Neural progenitor cell (in vitro differentiated cells): ENCODE data around the gene FAM83B. TPM values are rescaled to one million over a fixed set of nuclear protein-coding genes. Genes with fewer than 3 reads are reported as not detected.

Source experiments
- DNase-seq: peaks from one replicate; pipeline ENCODE4 v3.0.0-alpha.2; 2016; ENCODE audit warnings: low spot score
- H2AFZ ChIP-seq: fragments of 200-600 bp; sonication (generic); replicated peaks from 2 replicates; pipeline ENCODE4 v1.6.1; 2016; ENCODE audit warnings: antibody characterized with exemption
- H3F3A ChIP-seq: fragments of 200-600 bp; sonication (generic); 2 replicates; pipeline ENCODE4 v1.6.1; 2016; ENCODE audit warnings: antibody characterized with exemption, low read depth
- H3K27ac ChIP-seq: fragments of 200-600 bp; sonication (generic); 2 replicates; pipeline ENCODE4 v1.5.1; 2016; ENCODE audit warnings: mild to moderate bottlenecking
- H3K27me3 ChIP-seq: fragments of 200-600 bp; sonication (generic); 2 replicates; pipeline ENCODE4 v1.6.1; 2016; ENCODE audit warnings: mild to moderate bottlenecking, moderate library complexity
- H3K36me3 ChIP-seq: fragments of 200-600 bp; sonication (generic); 2 replicates; pipeline ENCODE4 v1.5.1; 2016
- H3K4me1 ChIP-seq: fragments of 200-600 bp; sonication (generic); 2 replicates; pipeline ENCODE4 v1.6.1; 2016; ENCODE audit warnings: mixed run types
- H3K4me2 ChIP-seq: fragments of 200-600 bp; sonication (generic); 2 replicates; pipeline ENCODE4 v1.6.1; 2016
- H3K4me3 ChIP-seq: fragments of 200-600 bp; sonication (generic); 2 replicates; pipeline ENCODE4 v1.5.1; 2016
- H3K79me2 ChIP-seq: fragments of 200-600 bp; sonication (generic); 2 replicates; pipeline ENCODE4 v1.6.1; 2016; ENCODE audit warnings: low read depth
- H3K9ac ChIP-seq: fragments of 200-600 bp; sonication (generic); 2 replicates; pipeline ENCODE4 v1.6.1; 2016
- H3K9me3 ChIP-seq: fragments of 200-600 bp; sonication (generic); 2 replicates; pipeline ENCODE4 v1.5.1; 2016; ENCODE audit warnings: low read depth
- H4K20me1 ChIP-seq: fragments of 200-600 bp; sonication (generic); 2 replicates; pipeline ENCODE4 v1.6.1; 2016; ENCODE audit warnings: low read depth
- H3K27ac Mint-ChIP-seq: 3 replicates; pipeline ENCODE4 v1.8.0; 2021; ENCODE audit warnings: mixed read lengths
- H3K27me3 Mint-ChIP-seq: 2 replicates; pipeline ENCODE4 v1.8.0; 2022; ENCODE audit warnings: low read depth, mild to moderate bottlenecking, inconsistent platforms, moderate library complexity, mixed read lengths; ENCODE audit not compliant: insufficient read depth
- H3K36me3 Mint-ChIP-seq: 3 replicates; pipeline ENCODE4 v1.8.0; 2021; ENCODE audit warnings: mixed read lengths
- H3K4me1 Mint-ChIP-seq: 3 replicates; pipeline ENCODE4 v1.8.0; 2021; ENCODE audit warnings: mixed read lengths
- H3K4me3 Mint-ChIP-seq: 3 replicates; pipeline ENCODE4 v1.8.0; 2021; ENCODE audit warnings: mild to moderate bottlenecking, moderate library complexity, mixed read lengths
- H3K9me3 Mint-ChIP-seq: 3 replicates; pipeline ENCODE4 v1.8.0; 2020; ENCODE audit warnings: mixed read lengths
- EZH2 ChIP-seq: fragments of 200-600 bp; sonication (generic); IDR thresholded peaks from 2 replicates; pipeline ENCODE4 v1.6.1; 2017; ENCODE audit warnings: antibody characterized with exemption, mild to moderate bottlenecking, moderate library complexity
- EZH2phosphoT487 ChIP-seq: fragments of 200-600 bp; sonication (generic); IDR thresholded peaks from 2 replicates; pipeline ENCODE4 v1.6.1; 2017; ENCODE audit warnings: antibody characterized with exemption
- total RNA-seq: library from RNA; depleted of rRNA; stranded (reverse); fragments of >200 nt; gene quantifications from 2 replicates; pipeline ENCODE4 v1.2.3, GENCODE V29; 2015; ENCODE audit warnings: low replicate concordance
- TF ChIP-seq, protein P1 (sequence below): fragments of 200-600 bp; sonication (generic); IDR thresholded peaks from 2 replicates; pipeline ENCODE4 v1.5.1; 2017; ENCODE audit warnings: antibody characterized with exemption, mild to moderate bottlenecking

The FAM83B gene
- total RNA-seq, 1 donor from 2014 or later: 5.3 TPM

GRCh38 chr6:54864272-54864671 is 17.7 kb downstream of the FAM83B start:
- Histone ChIP-seq H3K4me3 (no peak overlapping the region), H4K20me1 (no peaks in the 10 kb centered on the region), H3K4me2 (no peak overlapping the region), H3K79me2 (no peaks in the 10 kb centered on the region), H3K27me3 (no peaks in the 10 kb centered on the region), H3K27ac (no peak overlapping the region), H2AFZ (no peak overlapping the region), H3K4me1 (no peaks in the 10 kb centered on the region), H3K9ac (no peak overlapping the region), H3K9me3 (no peaks in the 10 kb centered on the region), H3K36me3 (no peaks in the 10 kb centered on the region), H3F3A (no peaks in the 10 kb centered on the region)
- Mint-ChIP-seq H3K36me3 (no peaks in the 10 kb centered on the region), H3K4me3 (no peak overlapping the region), H3K4me1 (no peaks in the 10 kb centered on the region), H3K27me3 (no peaks in the 10 kb centered on the region), H3K9me3 (no peaks in the 10 kb centered on the region), H3K27ac (no peak overlapping the region)
- TF ChIP-seq EZH2phosphoT487: no peak
- TF ChIP-seq, protein P1, sequence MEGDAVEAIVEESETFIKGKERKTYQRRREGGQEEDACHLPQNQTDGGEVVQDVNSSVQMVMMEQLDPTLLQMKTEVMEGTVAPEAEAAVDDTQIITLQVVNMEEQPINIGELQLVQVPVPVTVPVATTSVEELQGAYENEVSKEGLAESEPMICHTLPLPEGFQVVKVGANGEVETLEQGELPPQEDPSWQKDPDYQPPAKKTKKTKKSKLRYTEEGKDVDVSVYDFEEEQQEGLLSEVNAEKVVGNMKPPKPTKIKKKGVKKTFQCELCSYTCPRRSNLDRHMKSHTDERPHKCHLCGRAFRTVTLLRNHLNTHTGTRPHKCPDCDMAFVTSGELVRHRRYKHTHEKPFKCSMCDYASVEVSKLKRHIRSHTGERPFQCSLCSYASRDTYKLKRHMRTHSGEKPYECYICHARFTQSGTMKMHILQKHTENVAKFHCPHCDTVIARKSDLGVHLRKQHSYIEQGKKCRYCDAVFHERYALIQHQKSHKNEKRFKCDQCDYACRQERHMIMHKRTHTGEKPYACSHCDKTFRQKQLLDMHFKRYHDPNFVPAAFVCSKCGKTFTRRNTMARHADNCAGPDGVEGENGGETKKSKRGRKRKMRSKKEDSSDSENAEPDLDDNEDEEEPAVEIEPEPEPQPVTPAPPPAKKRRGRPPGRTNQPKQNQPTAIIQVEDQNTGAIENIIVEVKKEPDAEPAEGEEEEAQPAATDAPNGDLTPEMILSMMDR: no peak
- TF ChIP-seq EZH2: no peak
- no peak for DNase-seq

GRCh38 chr6:54865091-54865631 is 18.6 kb downstream of the FAM83B start:
- peak; percentile 10 for DNase-seq
- H3K27ac Mint-ChIP-seq: no peak overlapping the region
- Histone ChIP-seq H3K36me3 (no peaks in the 10 kb centered on the region), H3K79me2 (no peaks in the 10 kb centered on the region), H2AFZ (no peak overlapping the region), H4K20me1 (no peaks in the 10 kb centered on the region), H3K27me3 (no peaks in the 10 kb centered on the region), H3K4me2 (no peak overlapping the region), H3K9ac (no peak overlapping the region), H3K4me1 (no peaks in the 10 kb centered on the region), H3K4me3 (no peak overlapping the region), H3K9me3 (no peaks in the 10 kb centered on the region), H3K27ac (no peak overlapping the region), H3F3A (no peaks in the 10 kb centered on the region)
- H3K4me3 Mint-ChIP-seq: no peak overlapping the region
- H3K27me3 Mint-ChIP-seq: no peaks in the 10 kb centered on the region
- TF ChIP-seq, protein P1: no peak
- TF ChIP-seq EZH2phosphoT487 (no peak), EZH2 (no peak)
- H3K4me1 Mint-ChIP-seq: no peaks in the 10 kb centered on the region
- no peaks in the 10 kb centered on the region for H3K36me3 Mint-ChIP-seq
- no peaks in the 10 kb centered on the region for H3K9me3 Mint-ChIP-seq

GRCh38 chr6:54868556-54868955 is 22.0 kb downstream of the FAM83B start:
- Mint-ChIP-seq H3K27me3 (no peaks in the 10 kb centered on the region), H3K9me3 (no peaks in the 10 kb centered on the region), H3K36me3 (no peaks in the 10 kb centered on the region), H3K27ac (no peak overlapping the region), H3K4me1 (no peaks in the 10 kb centered on the region), H3K4me3 (no peak overlapping the region)
- H2AFZ ChIP-seq: no peak overlapping the region
- TF ChIP-seq EZH2 (no peak), EZH2phosphoT487 (no peak)
- TF ChIP-seq, protein P1: no peak
- H3K4me3 ChIP-seq: no peak overlapping the region
- H3K9ac ChIP-seq: no peak overlapping the region
- H3K27me3 ChIP-seq: no peaks in the 10 kb centered on the region
- H3K4me2 ChIP-seq: no peak overlapping the region
- no peaks in the 10 kb centered on the region for H3K4me1 ChIP-seq
- H3K27ac ChIP-seq: no peak overlapping the region
- no peaks in the 10 kb centered on the region for H3K79me2 ChIP-seq
- H3F3A ChIP-seq: no peaks in the 10 kb centered on the region
- no peaks in the 10 kb centered on the region for H3K9me3 ChIP-seq
- H3K36me3 ChIP-seq: no peaks in the 10 kb centered on the region
- no peak for DNase-seq
- H4K20me1 ChIP-seq: no peaks in the 10 kb centered on the region
